PFSK-1 (cell line): Measurements from ENCODE around the gene BMP7.

Experiments
- FOXP2 ChIP-seq: optimal IDR thresholded peaks from 2 replicates; pipeline ENCODE3; 2011; ENCODE audit warnings: borderline replicate concordance, control low read depth, inconsistent platforms; ENCODE audit not compliant: insufficient read depth; ENCODE audit errors: extremely low read length, extremely low read depth
- POLR2AphosphoS5 ChIP-seq: IDR thresholded peaks from 2 replicates; pipeline ENCODE4 v1.6.1; 2012; ENCODE audit warnings: low read depth, mild to moderate bottlenecking, control low read depth, low read length, moderate library complexity
- SIN3A ChIP-seq: IDR thresholded peaks from 2 replicates; pipeline ENCODE4 v1.6.1; 2012; ENCODE audit warnings: mild to moderate bottlenecking, low read length, moderate library complexity, borderline replicate concordance; ENCODE audit not compliant: insufficient read depth
- TAF1 ChIP-seq: IDR thresholded peaks from 2 replicates; pipeline ENCODE4 v1.6.1; 2012; ENCODE audit warnings: low read length, control low read depth, borderline replicate concordance; ENCODE audit not compliant: insufficient read depth
- TF ChIP-seq, protein P1 (sequence below), 2 experiments: IDR thresholded peaks; 2 replicates each; pipeline versions ENCODE4 v1.6.1 to v1.8.0; 2011 to 2012; ENCODE audit warnings: low read depth in 2 of 2, low read length in 2 of 2, control low read depth in 1 of 2, inconsistent platforms in 1 of 2, mild to moderate bottlenecking in 1 of 2, moderate library complexity in 1 of 2; ENCODE audit not compliant: insufficient read depth in 1 of 2

The BMP7 gene

GRCh38 chr20:57209413-57209812 is 57.0 kb downstream of the BMP7 start:
- TF ChIP-seq FOXP2 (no peak), TAF1 (no peak), SIN3A (no peak), POLR2AphosphoS5 (no peak)
- TF ChIP-seq, protein P1, sequence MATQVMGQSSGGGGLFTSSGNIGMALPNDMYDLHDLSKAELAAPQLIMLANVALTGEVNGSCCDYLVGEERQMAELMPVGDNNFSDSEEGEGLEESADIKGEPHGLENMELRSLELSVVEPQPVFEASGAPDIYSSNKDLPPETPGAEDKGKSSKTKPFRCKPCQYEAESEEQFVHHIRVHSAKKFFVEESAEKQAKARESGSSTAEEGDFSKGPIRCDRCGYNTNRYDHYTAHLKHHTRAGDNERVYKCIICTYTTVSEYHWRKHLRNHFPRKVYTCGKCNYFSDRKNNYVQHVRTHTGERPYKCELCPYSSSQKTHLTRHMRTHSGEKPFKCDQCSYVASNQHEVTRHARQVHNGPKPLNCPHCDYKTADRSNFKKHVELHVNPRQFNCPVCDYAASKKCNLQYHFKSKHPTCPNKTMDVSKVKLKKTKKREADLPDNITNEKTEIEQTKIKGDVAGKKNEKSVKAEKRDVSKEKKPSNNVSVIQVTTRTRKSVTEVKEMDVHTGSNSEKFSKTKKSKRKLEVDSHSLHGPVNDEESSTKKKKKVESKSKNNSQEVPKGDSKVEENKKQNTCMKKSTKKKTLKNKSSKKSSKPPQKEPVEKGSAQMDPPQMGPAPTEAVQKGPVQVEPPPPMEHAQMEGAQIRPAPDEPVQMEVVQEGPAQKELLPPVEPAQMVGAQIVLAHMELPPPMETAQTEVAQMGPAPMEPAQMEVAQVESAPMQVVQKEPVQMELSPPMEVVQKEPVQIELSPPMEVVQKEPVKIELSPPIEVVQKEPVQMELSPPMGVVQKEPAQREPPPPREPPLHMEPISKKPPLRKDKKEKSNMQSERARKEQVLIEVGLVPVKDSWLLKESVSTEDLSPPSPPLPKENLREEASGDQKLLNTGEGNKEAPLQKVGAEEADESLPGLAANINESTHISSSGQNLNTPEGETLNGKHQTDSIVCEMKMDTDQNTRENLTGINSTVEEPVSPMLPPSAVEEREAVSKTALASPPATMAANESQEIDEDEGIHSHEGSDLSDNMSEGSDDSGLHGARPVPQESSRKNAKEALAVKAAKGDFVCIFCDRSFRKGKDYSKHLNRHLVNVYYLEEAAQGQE (IDR thresholded peaks at IDR 0.05; ENCODE audit: insufficient read depth in 1 of 2, low read depth in 2 of 2, low read length in 2 of 2): no peak

GRCh38 chr20:57208198-57208597 is 58.2 kb downstream of the BMP7 start:
- TF ChIP-seq TAF1 (no peak), POLR2AphosphoS5 (no peak), SIN3A (no peak), FOXP2 (no peak)
- TF ChIP-seq, protein P1 (IDR thresholded peaks at IDR 0.05; ENCODE audit: insufficient read depth in 1 of 2, low read depth in 2 of 2, low read length in 2 of 2): no peak

DNA sequence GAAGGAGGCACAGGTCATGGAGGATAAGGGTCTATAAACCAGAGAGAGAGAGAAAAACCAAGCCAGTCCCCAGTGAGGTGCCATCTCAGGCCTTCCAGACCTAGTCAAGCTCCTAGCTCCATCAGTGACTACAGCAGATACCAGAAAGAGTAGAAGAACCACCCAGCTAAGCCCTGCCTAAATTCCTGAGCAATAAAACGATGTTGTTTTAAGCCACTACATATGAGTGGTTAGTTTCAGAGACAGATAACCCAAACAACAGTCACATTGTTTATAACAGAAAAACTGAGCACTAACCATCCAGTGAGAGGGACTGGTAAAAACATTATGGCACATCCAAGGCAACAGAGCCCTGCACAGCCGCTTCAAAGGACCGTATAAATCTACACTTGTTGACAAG is 59.2 kb downstream of the BMP7 start:
- TF ChIP-seq POLR2AphosphoS5: no peak
- no peak for TF ChIP-seq SIN3A
- TF ChIP-seq, protein P1 (IDR thresholded peaks at IDR 0.05; ENCODE audit: insufficient read depth in 1 of 2, low read depth in 2 of 2, low read length in 2 of 2): no peak
- no peak for TF ChIP-seq FOXP2
- no peak for TF ChIP-seq TAF1

DNA sequence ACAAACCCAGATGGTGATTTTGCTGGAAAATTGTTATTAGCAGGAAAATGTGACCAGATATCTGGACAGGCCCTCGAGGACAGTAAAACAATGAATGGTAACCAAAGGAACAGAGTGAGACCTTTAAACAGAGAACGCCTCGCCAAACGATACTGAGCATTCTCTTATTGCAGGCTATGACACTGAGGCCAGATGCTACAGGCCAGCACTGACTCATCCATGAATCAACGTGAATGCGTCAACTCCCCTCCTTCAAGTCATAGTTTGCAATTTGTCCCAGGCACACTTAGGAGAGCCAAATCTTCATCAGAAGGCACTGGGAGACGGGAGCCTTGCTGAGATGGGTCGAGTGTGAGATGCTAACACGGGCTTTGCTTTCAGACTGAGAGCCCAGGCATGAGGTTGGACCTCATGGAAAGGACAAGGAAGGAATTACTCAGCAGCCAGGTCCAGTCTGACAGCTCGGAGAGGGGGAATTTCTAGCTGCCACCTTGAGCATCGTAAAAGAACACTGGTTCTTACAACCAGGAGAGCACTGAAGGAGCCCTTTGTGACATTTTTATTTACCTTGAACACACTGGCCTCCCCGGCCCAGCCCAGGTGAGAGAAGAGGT is 60.7 kb downstream of the BMP7 start:
- no peak for TF ChIP-seq FOXP2
- TF ChIP-seq POLR2AphosphoS5: no peak
- no peak for TF ChIP-seq SIN3A
- no peak for TF ChIP-seq TAF1
- TF ChIP-seq, protein P1 (IDR thresholded peaks at IDR 0.05; ENCODE audit: insufficient read depth in 1 of 2, low read depth in 2 of 2, low read length in 2 of 2): no peak

GRCh38 chr20:57203986-57204385 is 62.5 kb downstream of the BMP7 start:
- no peak for TF ChIP-seq FOXP2
- TF ChIP-seq, protein P1 (IDR thresholded peaks at IDR 0.05; ENCODE audit: insufficient read depth in 1 of 2, low read depth in 2 of 2, low read length in 2 of 2): no peak
